B cell (primary cell): ENCODE results near the gene AUTS2.

Source experiments
- EZH2 ChIP-seq: IDR thresholded peaks from 2 replicates; pipeline ENCODE4 v1.6.1; 2012; ENCODE audit warnings: borderline replicate concordance, low read depth, mild to moderate bottlenecking, moderate library complexity, low read length; ENCODE audit not compliant: insufficient read depth, poor library complexity, severe bottlenecking
- TF ChIP-seq, protein P1 (sequence below): fragments of 200-600 bp; IDR thresholded peaks from one replicate; pipeline ENCODE4 v1.8.0; 2022; ENCODE audit warnings: antibody characterized with exemption, mild to moderate bottlenecking

DNA sequence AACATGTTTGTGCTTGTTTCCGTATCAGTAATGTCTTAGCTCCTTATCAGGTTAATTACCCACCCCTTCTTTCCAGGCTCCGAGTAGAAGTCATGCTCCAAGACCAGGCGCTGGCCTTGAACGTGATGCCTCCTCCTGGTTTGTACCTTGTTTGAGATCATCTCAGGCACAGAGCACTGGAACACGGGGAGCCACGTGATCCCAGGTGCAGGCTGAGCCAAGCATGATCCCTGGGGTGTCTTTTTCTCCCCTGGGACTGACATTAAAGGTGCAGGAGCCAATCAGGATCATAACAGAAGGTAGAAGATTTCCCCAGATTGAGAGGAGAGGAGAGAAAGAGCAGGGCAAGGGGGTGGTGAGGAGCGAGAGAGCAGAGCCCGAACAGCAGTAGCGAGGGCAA is 907.6 kb downstream of the AUTS2 start:
- TF ChIP-seq, protein P1, sequence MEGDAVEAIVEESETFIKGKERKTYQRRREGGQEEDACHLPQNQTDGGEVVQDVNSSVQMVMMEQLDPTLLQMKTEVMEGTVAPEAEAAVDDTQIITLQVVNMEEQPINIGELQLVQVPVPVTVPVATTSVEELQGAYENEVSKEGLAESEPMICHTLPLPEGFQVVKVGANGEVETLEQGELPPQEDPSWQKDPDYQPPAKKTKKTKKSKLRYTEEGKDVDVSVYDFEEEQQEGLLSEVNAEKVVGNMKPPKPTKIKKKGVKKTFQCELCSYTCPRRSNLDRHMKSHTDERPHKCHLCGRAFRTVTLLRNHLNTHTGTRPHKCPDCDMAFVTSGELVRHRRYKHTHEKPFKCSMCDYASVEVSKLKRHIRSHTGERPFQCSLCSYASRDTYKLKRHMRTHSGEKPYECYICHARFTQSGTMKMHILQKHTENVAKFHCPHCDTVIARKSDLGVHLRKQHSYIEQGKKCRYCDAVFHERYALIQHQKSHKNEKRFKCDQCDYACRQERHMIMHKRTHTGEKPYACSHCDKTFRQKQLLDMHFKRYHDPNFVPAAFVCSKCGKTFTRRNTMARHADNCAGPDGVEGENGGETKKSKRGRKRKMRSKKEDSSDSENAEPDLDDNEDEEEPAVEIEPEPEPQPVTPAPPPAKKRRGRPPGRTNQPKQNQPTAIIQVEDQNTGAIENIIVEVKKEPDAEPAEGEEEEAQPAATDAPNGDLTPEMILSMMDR = no peak
- no peak for TF ChIP-seq EZH2
